Kidney (tissue), 14 donors: Measurements from ENCODE around the gene CTNNA2. TPM values are rescaled to one million over a fixed set of nuclear protein-coding genes. Genes with fewer than 3 reads are reported as not detected.

Experiments
- DNase-seq, 5 donors: peaks; one replicate each; pipeline ENCODE4 v3.0.0-alpha.2; 2013 to 2020
- FAIRE-seq: peaks from 2 replicates; lab custom pipeline; 2012; peaks lifted over from hg19 to GRCh38; lab: Jason Lieb, UNC
- H3K27ac ChIP-seq, 2 donors: one replicate each; pipeline ENCODE4 v1.7.0; 2013; ENCODE audit warnings: low read depth in 2 of 2, low read length in 2 of 2, inconsistent platforms in 1 of 2
- H3K27me3 ChIP-seq: one replicate; pipeline ENCODE4 v1.7.1; 2013; ENCODE audit warnings: low read length, inconsistent platforms; ENCODE audit not compliant: control insufficient read depth, insufficient read depth
- H3K36me3 ChIP-seq, 3 donors: one replicate each; pipeline versions ENCODE4 v1.7.0 to v1.7.1; 2013; ENCODE audit warnings: low read length in 3 of 3, control low read depth in 1 of 3, inconsistent platforms in 1 of 3; ENCODE audit not compliant: insufficient read depth in 3 of 3, control insufficient read depth in 2 of 3
- H3K4me1 ChIP-seq, 3 donors: one replicate each; pipeline versions ENCODE4 v1.7.0 to v1.7.1; 2013; ENCODE audit warnings: low read length in 3 of 3, inconsistent platforms in 1 of 3, low read depth in 1 of 3; ENCODE audit not compliant: control insufficient read depth in 2 of 3, insufficient read depth in 2 of 3
- H3K4me3 ChIP-seq, 3 donors: one replicate each; pipeline versions ENCODE4 v1.7.0 to v1.8.1; 2013; ENCODE audit warnings: low read length in 3 of 3, control low read depth in 1 of 3, inconsistent platforms in 1 of 3
- H3K9ac ChIP-seq, 3 donors: one replicate each; pipeline versions ENCODE4 v1.7.0 to v1.7.1; 2013; ENCODE audit warnings: low read length in 3 of 3, control low read depth in 1 of 3, inconsistent platforms in 1 of 3
- H3K9me3 ChIP-seq, 3 donors: one replicate each; pipeline versions ENCODE4 v1.7.0 to v1.7.1; 2013; ENCODE audit warnings: low read length in 3 of 3, control low read depth in 1 of 3, inconsistent platforms in 1 of 3; ENCODE audit not compliant: control insufficient read depth in 2 of 3, insufficient read depth in 1 of 3
- intact Hi-C: fragments of 100-400 bp; cut with DNase I; formaldehyde crosslinking; loops from one replicate; pipeline ENCODE4 v1.11.1; 2022
- polyA plus RNA-seq: library from polyadenylated mRNA; stranded (reverse); fragments of 350-450 nt; fragmentation: Illumina TruSeq; extraction: RNeasy Lipid Tissue Mini Kit (QIAGEN cat#74804); gene quantifications from one replicate; pipeline ENCODE4 v1.2.3, GENCODE V29; 2014; ENCODE audit warnings: low read depth, low replicate concordance; ENCODE audit not compliant: insufficient read depth
- total RNA-seq: library from RNA; stranded (reverse); fragmentation: NEBNext Ultra II Directional; extraction: Animal tissue kit (Norgen Biotek cat#: 25700); gene quantifications from one replicate; pipeline ENCODE4 v1.2.1, GENCODE V29; 2021
- TF ChIP-seq, protein P1 (sequence below): IDR thresholded peaks from 3 replicates; pipeline ENCODE4 v1.5.1; 2012; ENCODE audit warnings: mild to moderate bottlenecking, moderate library complexity, borderline replicate concordance; ENCODE audit not compliant: insufficient read depth; ENCODE audit errors: extremely low read depth
- donor health status: control.
- donor health status: control.
- donor health status: control.
- donor health status: control.
- donor health status: control.
- donor health status: DM: yes; HTN: yes; CAD: no.
- donor health status: Normal renal cell carcinoma (clear cell type).

CTNNA2 gene
- total and polyA plus RNA-seq, 2 donors from 2014 or later: 0.47 TPM; not detected in 1

DNA sequence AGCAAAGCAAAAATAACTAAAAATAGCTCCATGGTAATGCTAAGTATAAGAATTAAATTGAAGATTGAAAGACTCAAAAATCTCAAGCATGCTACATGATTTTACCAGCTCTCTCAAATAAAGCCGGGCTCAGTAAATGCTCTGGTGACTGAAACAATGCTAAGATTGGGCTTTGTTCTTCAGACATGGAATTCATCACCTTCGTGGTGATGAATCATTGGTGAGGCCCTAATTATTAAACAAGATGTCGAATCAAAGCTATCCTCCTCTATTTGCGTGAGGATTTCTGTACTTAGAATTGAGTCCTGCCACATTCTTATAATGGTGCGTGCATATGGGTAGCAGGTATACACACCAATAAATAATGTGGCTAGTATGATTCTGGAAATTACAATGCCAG lies 850.5 kb downstream of the CTNNA2 start:
- Histone ChIP-seq H3K4me3 (no peak overlapping the region), H3K27ac (no peak overlapping the region), H3K9ac (no peak overlapping the region), H3K4me1 (no peaks in the 10 kb centered on the region), H3K9me3 (no peaks in the 10 kb centered on the region), H3K27me3 (no peaks in the 10 kb centered on the region), H3K36me3 (no peaks in the 10 kb centered on the region)
- no peak for FAIRE-seq
- TF ChIP-seq, protein P1, sequence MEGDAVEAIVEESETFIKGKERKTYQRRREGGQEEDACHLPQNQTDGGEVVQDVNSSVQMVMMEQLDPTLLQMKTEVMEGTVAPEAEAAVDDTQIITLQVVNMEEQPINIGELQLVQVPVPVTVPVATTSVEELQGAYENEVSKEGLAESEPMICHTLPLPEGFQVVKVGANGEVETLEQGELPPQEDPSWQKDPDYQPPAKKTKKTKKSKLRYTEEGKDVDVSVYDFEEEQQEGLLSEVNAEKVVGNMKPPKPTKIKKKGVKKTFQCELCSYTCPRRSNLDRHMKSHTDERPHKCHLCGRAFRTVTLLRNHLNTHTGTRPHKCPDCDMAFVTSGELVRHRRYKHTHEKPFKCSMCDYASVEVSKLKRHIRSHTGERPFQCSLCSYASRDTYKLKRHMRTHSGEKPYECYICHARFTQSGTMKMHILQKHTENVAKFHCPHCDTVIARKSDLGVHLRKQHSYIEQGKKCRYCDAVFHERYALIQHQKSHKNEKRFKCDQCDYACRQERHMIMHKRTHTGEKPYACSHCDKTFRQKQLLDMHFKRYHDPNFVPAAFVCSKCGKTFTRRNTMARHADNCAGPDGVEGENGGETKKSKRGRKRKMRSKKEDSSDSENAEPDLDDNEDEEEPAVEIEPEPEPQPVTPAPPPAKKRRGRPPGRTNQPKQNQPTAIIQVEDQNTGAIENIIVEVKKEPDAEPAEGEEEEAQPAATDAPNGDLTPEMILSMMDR: no peak
- intact Hi-C loops: no loop called here
- DNase-seq: no peak

DNA sequence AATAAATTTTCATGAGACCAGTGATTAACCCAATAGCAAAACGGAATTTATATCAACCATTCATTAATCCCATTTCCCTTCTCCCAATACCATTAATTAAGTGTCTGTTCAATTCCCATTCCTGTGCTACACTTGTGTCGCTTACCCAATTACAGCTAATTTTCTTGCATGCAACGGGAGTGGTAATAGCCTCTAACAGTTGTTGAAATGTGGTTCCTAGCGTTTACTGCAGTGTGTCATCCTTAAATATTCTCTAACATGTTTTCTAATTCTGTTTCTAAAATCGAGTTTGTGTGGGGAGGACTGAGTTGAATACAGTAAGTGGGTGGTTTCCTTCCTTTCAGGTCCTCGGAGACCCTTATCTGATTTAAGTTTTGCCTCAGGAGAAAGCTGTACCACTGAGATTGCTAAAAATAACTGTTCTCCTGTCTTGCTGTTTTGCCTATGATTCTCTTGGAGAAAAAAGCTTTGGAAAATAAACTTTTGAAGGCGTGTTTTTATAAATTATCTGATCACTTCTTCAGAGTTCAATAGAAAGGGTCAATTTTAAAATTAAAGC lies 851.0 kb downstream of the CTNNA2 start:
- no peaks in the 10 kb centered on the region for H3K4me1 ChIP-seq
- intact Hi-C loops: no loop called here
- TF ChIP-seq, protein P1: no peak

DNA sequence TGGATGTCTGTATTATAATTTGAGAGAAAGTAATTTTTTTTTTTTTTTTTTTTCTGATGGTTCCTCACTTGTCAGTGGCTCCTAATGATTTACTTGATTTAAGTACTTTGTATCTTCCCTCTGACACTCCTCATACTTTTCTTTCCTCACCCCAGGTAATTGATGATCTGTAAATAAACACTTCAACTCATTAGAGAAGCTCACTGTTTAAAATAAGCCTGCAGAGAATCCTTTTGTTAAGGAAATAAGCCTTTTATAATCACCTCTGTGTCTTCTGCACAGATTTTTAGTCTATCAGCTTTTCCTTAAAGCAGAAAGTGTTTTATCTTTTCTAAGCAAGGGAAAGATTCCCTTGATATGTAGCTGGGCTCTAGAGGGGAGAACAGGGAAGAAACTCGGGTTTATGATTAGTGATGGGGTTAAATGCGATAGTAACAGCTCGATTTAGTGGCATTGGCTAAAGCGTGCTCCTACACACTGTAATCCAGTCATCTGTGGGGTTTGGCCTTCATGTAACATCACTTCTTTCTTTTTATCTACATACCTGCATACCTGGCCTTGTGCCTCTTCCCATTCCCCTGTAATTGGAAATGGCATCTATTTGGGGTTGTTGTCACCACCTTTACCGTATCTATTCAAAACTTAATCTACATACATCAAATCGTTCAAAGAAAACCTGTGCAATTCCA lies 851.8 kb downstream of the CTNNA2 start:
- no peak for FAIRE-seq
- Histone ChIP-seq H3K9ac (no peak overlapping the region), H3K27me3 (no peaks in the 10 kb centered on the region), H3K4me3 (no peak overlapping the region), H3K27ac (no peak overlapping the region), H3K36me3 (no peaks in the 10 kb centered on the region), H3K9me3 (no peaks in the 10 kb centered on the region), H3K4me1 (no peaks in the 10 kb centered on the region)
- no peak for DNase-seq
- intact Hi-C loops: no loop called here
- TF ChIP-seq, protein P1: no peak

More for the DNA sequence above, 851.0 kb downstream of the CTNNA2 start:
- DNase-seq: no peak
- H3K27ac ChIP-seq: no peak overlapping the region
- no peak overlapping the region for H3K4me3 ChIP-seq
- no peak for FAIRE-seq
- H3K36me3 ChIP-seq: no peaks in the 10 kb centered on the region
- no peaks in the 10 kb centered on the region for H3K27me3 ChIP-seq
- no peak overlapping the region for H3K9ac ChIP-seq
- H3K9me3 ChIP-seq: no peaks in the 10 kb centered on the region
